HepG2 (cell line): ENCODE data around the gene CNOT6. TPM values are rescaled to one million over a fixed set of nuclear protein-coding genes. Genes with fewer than 3 reads are reported as not detected.
A peak's percentile ranks its signal among the peaks of the same experiment; 100 is the strongest.

ENCODE experiments used
- ATAC-seq: fragments of 200-7000 bp; cut with Tn5 transposase; 3 replicates; pipeline ENCODE4 v1.9.1; 2020; ENCODE audit warnings: mild to moderate bottlenecking, moderate library complexity
- BruUV-seq: library from RNA; stranded (reverse); fragments of 400-500 nt; replicated peaks from 2 replicates; lab custom pipeline; 2021; lab: Mats Ljungman, UMichigan
- CTCF ChIA-PET: fragments of 300-600 bp; formaldehyde crosslinking; extraction: SDS; loops from one replicate; lab custom pipeline; 2021; ENCODE audit warnings: low total read pairs, inconsistent platforms, low intra/inter-chr PET ratio; lab: Yijun Ruan, JAX
- POLR2A ChIA-PET: fragments of 350-600 bp; sonication (Branson Sonifier 250); formaldehyde crosslinking; loops from one replicate; lab custom pipeline; 2020; ENCODE audit warnings: antibody characterized with exemption, inconsistent platforms; lab: Yijun Ruan, JAX
- DNase-seq: peaks from one replicate; pipeline ENCODE4 v3.0.0-alpha.2; 2015; ENCODE audit warnings: low spot score
- FAIRE-seq: peaks from 3 replicates; lab custom pipeline; 2011; peaks lifted over from hg19 to GRCh38; lab: Jason Lieb, UNC
- H2AFZ ChIP-seq: one replicate; pipeline ENCODE4 v1.6.1; 2011; ENCODE audit warnings: low read length, inconsistent platforms
- H3K27ac ChIP-seq: fragments of 300-600 bp; 3 replicates; pipeline ENCODE4 v1.8.0; 2011; ENCODE audit warnings: mixed run types, mild to moderate bottlenecking, mixed read lengths, low read length, inconsistent platforms; ENCODE audit not compliant: insufficient read depth; ENCODE audit errors: extremely low read length
- H3K27me3 ChIP-seq, 2 experiments: fragments of 200-600 bp in 1 of 2; 2 replicates in 1 of 2; 3 replicates in 1 of 2; pipeline versions ENCODE4 v1.6.0 to v1.8.0; 2011; ENCODE audit warnings: low read length in 2 of 2, mild to moderate bottlenecking in 2 of 2, moderate library complexity in 2 of 2, inconsistent platforms in 1 of 2; ENCODE audit not compliant: insufficient read depth in 2 of 2, control insufficient read depth in 1 of 2
- H3K36me3 ChIP-seq, 2 experiments: fragments of 200-600 bp in 1 of 2; replicated peaks in 1 of 2; 2 replicates in 1 of 2; 3 replicates in 1 of 2; pipeline versions ENCODE4 v1.5.1 to v1.8.0; 2011; ENCODE audit warnings: low read length in 2 of 2, inconsistent platforms in 1 of 2; ENCODE audit not compliant: insufficient read depth in 2 of 2, control insufficient read depth in 1 of 2
- H3K4me1 ChIP-seq: 2 replicates; pipeline ENCODE4 v1.5.1; 2012; ENCODE audit warnings: low read length, inconsistent platforms; ENCODE audit not compliant: insufficient read depth
- H3K4me2 ChIP-seq: 2 replicates; pipeline ENCODE4 v1.6.0; 2011; ENCODE audit warnings: low read depth, low read length, inconsistent platforms
- H3K4me3 ChIP-seq, 3 experiments: fragments of 200-600 bp in 1 of 3; sonication (generic), shearing (Covaris generic) in 1 of 3; replicated peaks in 1 of 3; 2 replicates each; pipeline ENCODE4 v1.5.1; 2011 to 2016; ENCODE audit warnings: low read length in 3 of 3, inconsistent platforms in 2 of 3, low read depth in 2 of 3, mild to moderate bottlenecking in 2 of 3, control low read depth in 1 of 3, mixed read lengths in 1 of 3; ENCODE audit not compliant: insufficient read depth in 1 of 3
- H3K79me2 ChIP-seq: one replicate; pipeline ENCODE4 v1.6.1; 2011; ENCODE audit warnings: low read length, inconsistent platforms; ENCODE audit not compliant: insufficient read depth
- H3K9ac ChIP-seq: 2 replicates; pipeline ENCODE4 v1.6.0; 2011; ENCODE audit warnings: mild to moderate bottlenecking, low read depth, low read length, inconsistent platforms; ENCODE audit not compliant: insufficient read depth
- H3K9me3 ChIP-seq: 2 replicates; pipeline ENCODE4 v1.5.1; 2012; ENCODE audit warnings: mild to moderate bottlenecking, low read length
- H4K20me1 ChIP-seq: 2 replicates; pipeline ENCODE4 v1.6.0; 2011; ENCODE audit warnings: inconsistent platforms, mild to moderate bottlenecking, low read length, moderate library complexity; ENCODE audit not compliant: insufficient read depth
- BRCA1 ChIP-seq: sonication (generic); formaldehyde crosslinking; IDR thresholded peaks from 2 replicates; pipeline ENCODE4 v1.4.0; 2020; ENCODE audit warnings: missing genetic modification reagents
- EED ChIP-seq: sonication (generic); formaldehyde crosslinking; IDR thresholded peaks from 2 replicates; pipeline ENCODE4 v1.5.0; 2020; ENCODE audit warnings: mild to moderate bottlenecking, missing genetic modification reagents
- JARID2 ChIP-seq: sonication (generic); formaldehyde crosslinking; IDR thresholded peaks from 2 replicates; pipeline ENCODE4 v1.8.1; 2023; ENCODE audit warnings: missing genetic modification reagents, inconsistent platforms; ENCODE audit not compliant: insufficient replicate concordance
- KDM4B ChIP-seq: sonication (generic); formaldehyde crosslinking; IDR thresholded peaks from 2 replicates; pipeline ENCODE4 v1.4.0; 2020; ENCODE audit warnings: missing genetic modification reagents
- MAF1 ChIP-seq: sonication (generic); formaldehyde crosslinking; IDR thresholded peaks from 2 replicates; pipeline ENCODE4 v1.5.0; 2020; ENCODE audit warnings: missing genetic modification reagents, borderline replicate concordance
- MAFF ChIP-seq: IDR thresholded peaks from 2 replicates; pipeline ENCODE4 v1.6.1; 2011; ENCODE audit warnings: low read depth, low read length, improper control_type of control experiment
- MEIS1 ChIP-seq: sonication (generic); formaldehyde crosslinking; IDR thresholded peaks from 2 replicates; pipeline ENCODE4 v1.9.0; 2021; ENCODE audit warnings: mild to moderate bottlenecking, missing genetic modification reagents, moderate library complexity, borderline replicate concordance
- NCOA1 ChIP-seq: sonication (generic); formaldehyde crosslinking; IDR thresholded peaks from 2 replicates; pipeline ENCODE4 v1.9.0; 2021; ENCODE audit warnings: missing genetic modification reagents
- NFIC ChIP-seq: IDR thresholded peaks from 2 replicates; pipeline ENCODE4 v1.6.1; 2012; ENCODE audit warnings: mild to moderate bottlenecking, low read length, inconsistent platforms
- SIN3A ChIP-seq: IDR thresholded peaks from 2 replicates; pipeline ENCODE4 v1.6.1; 2011; ENCODE audit warnings: low read depth, mild to moderate bottlenecking, control low read depth, low read length, borderline replicate concordance
- SSRP1 ChIP-seq: IDR thresholded peaks from 2 replicates; pipeline ENCODE4 v1.6.1; 2016; ENCODE audit warnings: control low read depth
- ZBTB38 ChIP-seq: sonication (generic); formaldehyde crosslinking; IDR thresholded peaks from 2 replicates; pipeline ENCODE4 v1.5.1; 2020; ENCODE audit warnings: mild to moderate bottlenecking, missing genetic modification reagents
- ZNF543 ChIP-seq: sonication (generic); formaldehyde crosslinking; IDR thresholded peaks from 2 replicates; pipeline ENCODE4 v1.4.0; 2020; ENCODE audit warnings: mild to moderate bottlenecking, missing genetic modification reagents
- ZNF557 ChIP-seq: sonication (generic); formaldehyde crosslinking; IDR thresholded peaks from 2 replicates; pipeline ENCODE4 v1.4.0; 2020; ENCODE audit warnings: missing genetic modification reagents
- ZNF569 ChIP-seq: sonication (generic); formaldehyde crosslinking; IDR thresholded peaks from 2 replicates; pipeline ENCODE4 v1.5.0; 2020; ENCODE audit warnings: mild to moderate bottlenecking, missing genetic modification reagents, moderate library complexity, borderline replicate concordance
- ZNF619 ChIP-seq: sonication (generic); formaldehyde crosslinking; IDR thresholded peaks from 2 replicates; pipeline ENCODE4 v1.4.0; 2020; ENCODE audit warnings: mild to moderate bottlenecking, missing genetic modification reagents
- ZNF672 ChIP-seq: sonication (generic); formaldehyde crosslinking; IDR thresholded peaks from 2 replicates; pipeline ENCODE4 v1.8.1; 2022; ENCODE audit warnings: missing genetic modification reagents
- WGBS: methylation state at CpG from one replicate; pipeline ENCODE4 v1.1.6; 2017; ENCODE audit warnings: low lambda C conversion rate; 5-methylcytosine and 5-hydroxymethylcytosine counted together
- in situ Hi-C: cut with HindIII; loops from 2 replicates; pipeline ENCODE4 v1.10.0; 2017; ENCODE audit warnings: low pct_unique_long_range_greater_than_20kb; ENCODE audit not compliant: extremely low pct_ligation_motif_present
- intact Hi-C: fragments of 100-400 bp; cut with micrococcal nuclease; formaldehyde crosslinking; loops from one replicate; pipeline ENCODE4 v1.10.0; 2022; ENCODE audit not compliant: unreplicated experiment
- polyA plus RNA-seq, 8 experiments: library from polyadenylated mRNA; depleted of rRNA in 3 of 8; stranded (reverse) in 7 of 8; unstranded in 1 of 8; fragments of >200 nt; fragmentation: Illumina TruSeq in 4 of 8; extraction: Trizol in 4 of 8; gene quantifications; 2 replicates each; pipeline versions ENCODE4 v1.2.1 to v1.2.3, GENCODE V29; 2011 to 2016; ENCODE audit warnings: low read depth in 4 of 8, missing spikeins in 1 of 8, mixed read lengths in 1 of 8; ENCODE audit not compliant: insufficient read depth in 1 of 8
- total RNA-seq, 5 experiments: library from RNA; depleted of rRNA; stranded (reverse); fragments of >200 nt; fragmentation: Illumina TruSeq; extraction: Trizol; gene quantifications; 2 replicates each; pipeline ENCODE4 v1.2.3, GENCODE V29; 2016; ENCODE audit warnings: low read depth in 1 of 5
- TF ChIP-seq, protein P1 (sequence below): sonication (generic); formaldehyde crosslinking; IDR thresholded peaks from 2 replicates; pipeline ENCODE4 v1.4.0; 2020; ENCODE audit warnings: missing genetic modification reagents, mild to moderate bottlenecking, borderline replicate concordance
- TF ChIP-seq, protein P2 (sequence below): sonication (generic); formaldehyde crosslinking; IDR thresholded peaks from 2 replicates; pipeline ENCODE4 v1.4.0; 2020; ENCODE audit warnings: mild to moderate bottlenecking, missing genetic modification reagents

CNOT6 gene
- total and polyA plus RNA-seq, 2 of the 13 experiments (the other 11 are each of a cell fraction or from before 2014, with no cell fraction given), result 8.8 to 9.1 TPM

DNA sequence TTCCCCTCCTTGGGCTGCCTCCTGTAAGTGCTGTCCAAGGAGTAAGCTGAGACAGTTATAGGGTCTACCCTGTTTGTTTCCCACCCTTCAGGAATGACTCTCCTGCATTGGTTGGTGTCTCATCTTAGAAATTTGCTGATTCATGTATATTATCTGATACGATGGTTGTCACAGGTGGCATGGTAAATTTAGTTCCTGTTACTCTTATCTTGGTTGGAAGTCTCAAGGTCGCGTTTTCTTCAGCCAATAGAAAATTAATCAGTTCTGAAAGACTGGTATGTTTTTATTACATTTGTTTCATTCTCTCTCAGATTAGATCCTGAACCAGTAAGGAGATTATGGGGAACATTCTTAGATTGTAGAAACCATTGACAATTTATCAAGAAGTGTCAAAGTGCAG lies 54.4 kb downstream of the CNOT6 start (continued):
- TF ChIP-seq, protein P1, sequence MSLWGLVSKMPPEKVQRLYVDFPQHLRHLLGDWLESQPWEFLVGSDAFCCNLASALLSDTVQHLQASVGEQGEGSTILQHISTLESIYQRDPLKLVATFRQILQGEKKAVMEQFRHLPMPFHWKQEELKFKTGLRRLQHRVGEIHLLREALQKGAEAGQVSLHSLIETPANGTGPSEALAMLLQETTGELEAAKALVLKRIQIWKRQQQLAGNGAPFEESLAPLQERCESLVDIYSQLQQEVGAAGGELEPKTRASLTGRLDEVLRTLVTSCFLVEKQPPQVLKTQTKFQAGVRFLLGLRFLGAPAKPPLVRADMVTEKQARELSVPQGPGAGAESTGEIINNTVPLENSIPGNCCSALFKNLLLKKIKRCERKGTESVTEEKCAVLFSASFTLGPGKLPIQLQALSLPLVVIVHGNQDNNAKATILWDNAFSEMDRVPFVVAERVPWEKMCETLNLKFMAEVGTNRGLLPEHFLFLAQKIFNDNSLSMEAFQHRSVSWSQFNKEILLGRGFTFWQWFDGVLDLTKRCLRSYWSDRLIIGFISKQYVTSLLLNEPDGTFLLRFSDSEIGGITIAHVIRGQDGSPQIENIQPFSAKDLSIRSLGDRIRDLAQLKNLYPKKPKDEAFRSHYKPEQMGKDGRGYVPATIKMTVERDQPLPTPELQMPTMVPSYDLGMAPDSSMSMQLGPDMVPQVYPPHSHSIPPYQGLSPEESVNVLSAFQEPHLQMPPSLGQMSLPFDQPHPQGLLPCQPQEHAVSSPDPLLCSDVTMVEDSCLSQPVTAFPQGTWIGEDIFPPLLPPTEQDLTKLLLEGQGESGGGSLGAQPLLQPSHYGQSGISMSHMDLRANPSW, result no peak
- TF ChIP-seq MAFF, result peak; percentile 88

DNA sequence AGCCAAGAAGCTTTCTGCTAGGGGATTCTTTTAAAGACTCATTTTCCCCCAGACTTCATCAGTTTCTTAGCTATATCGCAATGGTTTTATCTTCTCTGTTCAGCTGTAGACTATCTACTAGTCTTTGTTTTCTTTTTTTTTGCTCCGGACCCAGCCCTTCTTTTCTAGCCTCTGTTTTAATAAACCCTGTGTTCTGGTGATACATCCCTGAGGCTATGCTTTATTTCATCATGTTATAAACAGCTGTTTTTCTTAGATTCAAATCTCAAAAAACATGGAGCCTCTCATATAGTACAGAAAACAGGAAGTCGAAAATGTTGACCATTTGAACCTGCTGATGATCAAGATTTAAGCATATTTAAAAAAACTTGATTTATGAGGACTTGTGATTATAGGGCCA lies 59.4 kb downstream of the CNOT6 start:
- no peak for ATAC-seq

More for the DNA sequence above, 59.4 kb downstream of the CNOT6 start:
- WGBS, result 95% methylated on average over 3 of the region's 3 CpGs
- no peak overlapping the region for H3K4me3 ChIP-seq
- DNase-seq, result no peak
- no peaks in the 10 kb centered on the region for H3K4me1 ChIP-seq
- H3K79me2 ChIP-seq, result peaks cover 2% of the 10 kb centered on the region
- no peak overlapping the region for H3K4me2 ChIP-seq
- H3K27ac ChIP-seq, result no peak overlapping the region
- no peaks in the 10 kb centered on the region for H4K20me1 ChIP-seq
- H3K27me3 ChIP-seq, result no peaks in the 10 kb centered on the region
- POLR2A ChIA-PET, result no interaction called here
- no peak overlapping the region for H2AFZ ChIP-seq
- in situ Hi-C loops (no loop called here), intact Hi-C loops (no loop called here)
- no peak for FAIRE-seq
- BruUV-seq, result no TSS peak
- H3K36me3 ChIP-seq, result peaks cover 11 to 61% of the 10 kb centered on the region in 2 experiments
- H3K9ac ChIP-seq, result no peak overlapping the region
- CTCF ChIA-PET, result no interaction called here
- TF ChIP-seq JARID2 (no peak), BRCA1 (no peak), ZNF543 (CRISPR knock-in tag) (no peak), ZNF619 (no peak), NCOA1 (CRISPR knock-in tag) (no peak), NFIC (no peak), SSRP1 (CRISPR knock-in tag) (no peak), EED (CRISPR knock-in tag) (no peak), ZNF557 (CRISPR knock-in tag) (no peak), MEIS1 (no peak), SIN3A (no peak), KDM4B (CRISPR knock-in tag) (no peak), ZBTB38 (CRISPR knock-in tag) (no peak), ZNF672 (CRISPR knock-in tag) (no peak), ZNF569 (CRISPR knock-in tag) (no peak), MAF1 (CRISPR knock-in tag) (no peak)
- TF ChIP-seq, protein P2, sequence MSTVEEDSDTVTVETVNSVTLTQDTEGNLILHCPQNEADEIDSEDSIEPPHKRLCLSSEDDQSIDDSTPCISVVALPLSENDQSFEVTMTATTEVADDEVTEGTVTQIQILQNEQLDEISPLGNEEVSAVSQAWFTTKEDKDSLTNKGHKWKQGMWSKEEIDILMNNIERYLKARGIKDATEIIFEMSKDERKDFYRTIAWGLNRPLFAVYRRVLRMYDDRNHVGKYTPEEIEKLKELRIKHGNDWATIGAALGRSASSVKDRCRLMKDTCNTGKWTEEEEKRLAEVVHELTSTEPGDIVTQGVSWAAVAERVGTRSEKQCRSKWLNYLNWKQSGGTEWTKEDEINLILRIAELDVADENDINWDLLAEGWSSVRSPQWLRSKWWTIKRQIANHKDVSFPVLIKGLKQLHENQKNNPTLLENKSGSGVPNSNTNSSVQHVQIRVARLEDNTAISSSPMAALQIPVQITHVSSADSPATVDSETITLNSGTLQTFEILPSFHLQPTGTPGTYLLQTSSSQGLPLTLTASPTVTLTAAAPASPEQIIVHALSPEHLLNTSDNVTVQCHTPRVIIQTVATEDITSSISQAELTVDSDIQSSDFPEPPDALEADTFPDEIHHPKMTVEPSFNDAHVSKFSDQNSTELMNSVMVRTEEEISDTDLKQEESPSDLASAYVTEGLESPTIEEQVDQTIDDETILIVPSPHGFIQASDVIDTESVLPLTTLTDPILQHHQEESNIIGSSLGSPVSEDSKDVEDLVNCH, result no peak
- H3K9me3 ChIP-seq, result no peaks in the 10 kb centered on the region
